ENCODE results near the gene CLEC3B.
"Not testable (repeated sequence)": the region's sequence is repeated elsewhere in the genome, so short reads cannot be mapped to it uniquely, and the experiment has no call there.

The CLEC3B gene, protein sequence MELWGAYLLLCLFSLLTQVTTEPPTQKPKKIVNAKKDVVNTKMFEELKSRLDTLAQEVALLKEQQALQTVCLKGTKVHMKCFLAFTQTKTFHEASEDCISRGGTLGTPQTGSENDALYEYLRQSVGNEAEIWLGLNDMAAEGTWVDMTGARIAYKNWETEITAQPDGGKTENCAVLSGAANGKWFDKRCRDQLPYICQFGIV

GRCh38 chr3:45026038-45026437 is at the start of gene CLEC3B:
Gene CLEC3B (plus strand): TSS chr3:45026303. CDS start chr3:45026363, 60 bp downstream.
- DNase-seq = no peak

DNA sequence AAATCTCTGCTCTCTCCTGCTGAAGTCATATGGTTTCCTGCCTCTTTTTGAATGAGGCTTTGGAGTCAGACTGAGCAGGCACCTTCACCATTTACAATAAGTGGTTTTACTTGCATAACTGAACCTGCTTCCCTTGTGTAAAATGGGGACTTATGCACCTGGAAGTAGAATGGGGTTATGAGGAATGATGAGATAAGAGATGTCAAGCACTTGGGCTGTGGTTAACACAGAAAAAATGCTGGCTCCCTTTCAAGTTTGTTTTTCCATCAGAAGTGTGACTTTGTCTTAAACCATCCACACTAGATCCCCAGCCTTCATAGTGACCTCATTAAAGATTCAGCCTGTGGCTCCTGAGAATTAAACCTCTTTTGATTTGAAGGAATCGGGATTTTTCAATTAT is 44.9 kb upstream of the CLEC3B start:
- peak; percentile 37 for DNase-seq

GRCh38 chr3:44981751-44982150 is 44.4 kb upstream of the CLEC3B start:
- DNase-seq = no peak

- no peak for DNase-seq
These were observed 43.3 kb upstream of the CLEC3B start for GRCh38 chr3:44982817-44983216.

DNA sequence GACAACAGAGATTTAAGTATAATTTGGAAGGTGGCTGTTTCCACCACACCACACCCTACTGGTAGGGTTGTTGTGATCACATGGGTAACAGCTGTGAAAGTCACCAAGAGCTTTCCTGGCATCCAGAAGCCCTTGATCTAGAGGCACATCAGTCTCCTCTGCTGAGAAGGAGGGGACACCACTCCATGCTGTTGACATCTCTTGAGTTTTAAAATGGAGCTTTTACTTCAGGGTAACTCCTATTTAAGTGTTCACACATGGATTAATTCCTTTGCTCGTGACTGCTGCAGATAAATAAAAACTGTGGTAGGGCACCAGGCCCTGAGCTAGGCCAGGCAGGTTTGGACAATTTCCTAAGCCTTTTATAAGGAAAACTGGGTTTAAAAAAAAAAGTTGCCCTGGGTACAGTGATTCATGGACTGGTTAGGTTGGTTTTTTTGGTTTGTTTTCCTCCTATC is 42.6 kb upstream of the CLEC3B start:
- peak; percentile 35 for DNase-seq

- no peak for DNase-seq
These were observed 41.8 kb upstream of the CLEC3B start for GRCh38 chr3:44984335-44984734.

- not testable (repeated sequence) for DNase-seq
These were observed 39.8 kb upstream of the CLEC3B start for GRCh38 chr3:44986330-44986729.

GRCh38 chr3:44987332-44987731 is 38.8 kb upstream of the CLEC3B start:
- DNase-seq = no peak

DNA sequence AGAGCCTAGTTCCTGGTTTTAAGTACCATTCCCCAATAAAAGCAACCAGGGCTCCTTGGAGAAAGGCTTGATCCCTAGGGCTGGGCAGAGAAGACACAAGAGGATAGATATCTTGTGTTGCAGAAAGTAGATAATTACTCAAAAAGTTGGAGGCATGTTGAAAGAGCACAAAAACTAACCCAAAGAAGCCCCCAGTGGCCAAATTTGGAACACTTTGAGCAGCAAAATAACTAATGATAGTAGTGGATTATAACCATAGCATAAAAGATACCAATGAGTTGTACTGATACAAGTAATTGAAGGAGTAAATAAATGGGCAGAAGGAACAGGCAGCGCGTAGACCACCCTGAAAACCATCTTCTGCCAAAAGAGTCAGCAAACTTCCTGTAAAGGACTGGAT is 38.0 kb upstream of the CLEC3B start:
- peak; percentile 72 for DNase-seq

DNA sequence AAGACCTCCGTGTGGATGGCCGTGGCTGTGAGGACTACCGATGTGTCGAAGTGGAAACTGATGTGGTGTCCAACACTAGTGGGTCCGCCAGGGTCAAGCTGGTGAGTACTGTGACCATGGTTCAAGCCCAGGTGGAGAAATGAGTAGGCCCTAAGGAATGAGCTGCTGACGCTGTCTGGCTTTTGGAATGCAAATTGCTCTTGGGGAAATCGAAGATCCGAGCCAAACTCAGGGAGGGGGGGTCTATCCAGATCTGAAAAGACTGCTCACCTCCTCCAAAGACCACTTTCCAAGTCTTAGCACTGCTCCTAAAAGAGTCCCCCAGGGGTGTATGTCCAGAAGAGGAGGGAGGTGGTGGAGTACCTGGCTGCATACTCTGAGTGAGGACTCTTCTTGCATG is 37.0 kb upstream of the CLEC3B start:
- no peak for DNase-seq

- DNase-seq = no peak
These were observed 36.3 kb upstream of the CLEC3B start for GRCh38 chr3:44989636-44990373.

- no peak for DNase-seq
These were observed 34.8 kb upstream of the CLEC3B start for GRCh38 chr3:44991326-44991725.

- peak; percentile 74 for DNase-seq
These were observed 33.3 kb upstream of the CLEC3B start for GRCh38 chr3:44992555-44993470.

GRCh38 chr3:44993471-44994205 is 32.5 kb upstream of the CLEC3B start:
- no peak for DNase-seq

DNA sequence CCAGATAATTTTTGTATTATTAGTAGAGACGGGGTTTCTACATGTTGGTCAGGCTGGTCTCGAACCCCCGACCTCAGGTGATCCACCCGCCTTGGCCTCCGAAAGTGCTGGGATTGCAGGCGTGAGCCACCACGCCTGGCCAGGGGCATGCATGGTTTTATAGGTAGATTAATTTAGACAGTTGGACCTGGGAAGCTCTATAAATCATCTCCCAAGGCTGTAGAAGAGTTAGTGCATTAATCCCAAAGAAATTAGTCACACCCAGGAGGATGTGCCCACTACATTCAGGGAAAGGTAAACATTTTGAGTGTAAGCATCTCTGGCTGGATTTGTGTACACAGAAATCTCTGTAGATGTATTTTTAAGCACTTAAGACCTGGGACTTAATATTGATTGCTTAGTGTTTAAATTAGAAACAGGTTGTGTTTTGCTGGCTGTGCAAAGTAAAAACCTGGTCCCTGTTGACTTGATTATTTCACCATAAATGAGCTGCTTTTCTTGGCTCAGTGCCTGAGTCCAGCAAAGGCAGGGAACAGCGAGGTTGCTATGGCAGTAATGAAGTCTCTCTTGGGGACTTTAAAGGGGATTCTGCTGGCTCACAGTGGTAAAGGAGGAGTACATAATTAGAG is 30.8 kb upstream of the CLEC3B start:
- no peak for DNase-seq

DNA sequence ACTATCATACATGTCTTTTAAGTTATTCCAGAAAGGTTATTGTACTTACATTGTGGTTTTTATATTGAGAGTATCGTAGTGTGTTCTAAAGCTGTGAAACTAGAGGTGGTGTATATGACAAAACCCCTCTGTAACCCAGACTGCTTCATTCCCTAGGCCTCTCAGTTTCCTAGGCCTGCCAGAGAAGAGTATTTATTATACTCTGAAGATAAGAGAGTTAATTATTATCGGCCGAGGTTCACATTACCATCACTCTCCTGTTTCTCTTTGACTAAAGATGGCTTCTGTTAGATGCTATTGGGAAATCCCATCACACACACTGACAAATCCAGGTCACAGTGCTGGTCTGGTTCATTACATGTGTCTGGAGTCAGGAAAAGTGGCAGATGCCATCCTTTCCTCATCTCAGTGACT is 29.5 kb upstream of the CLEC3B start:
- DNase-seq = no peak

- no peak for DNase-seq
These were observed 26.3 kb upstream of the CLEC3B start for GRCh38 chr3:44999782-45000181.

DNA sequence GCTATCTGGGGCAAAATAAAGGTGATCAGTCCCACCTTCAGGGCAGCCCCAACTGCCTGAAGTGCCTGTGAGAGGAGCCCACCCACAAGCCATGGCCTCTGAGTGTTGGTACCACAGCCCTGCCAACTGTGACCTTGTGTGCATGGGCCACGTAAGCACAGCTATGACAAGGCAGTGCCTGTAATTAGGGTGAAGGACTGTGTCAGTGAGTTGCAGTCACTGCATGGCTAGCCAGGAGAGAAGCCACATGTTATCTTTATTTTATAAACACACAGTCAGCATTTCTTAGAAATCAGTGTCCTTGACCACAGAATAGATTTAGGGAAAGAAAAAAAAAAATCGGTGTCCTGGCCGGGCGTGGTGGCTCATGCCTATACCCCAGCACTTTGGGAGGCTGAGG is 25.3 kb upstream of the CLEC3B start:
- DNase-seq = no peak

DNA sequence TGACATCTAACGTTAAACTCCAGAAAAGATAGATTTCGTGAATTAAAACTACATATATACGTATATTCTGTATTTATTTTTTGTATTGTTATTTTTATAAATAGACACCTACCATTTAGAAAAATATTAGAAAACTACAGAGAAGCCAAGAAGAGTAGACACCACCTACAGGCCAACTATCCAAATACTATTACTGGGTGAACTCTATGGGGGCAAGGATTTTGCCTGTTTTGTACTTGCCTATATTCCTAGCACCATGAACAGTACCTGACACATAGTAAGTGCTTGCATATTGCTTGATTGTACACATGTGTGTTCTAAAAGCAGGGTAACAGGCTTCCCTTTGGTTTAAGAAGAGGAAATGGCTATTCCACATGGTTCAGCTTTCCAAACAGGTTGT is 24.4 kb upstream of the CLEC3B start:
- DNase-seq = no peak

DNA sequence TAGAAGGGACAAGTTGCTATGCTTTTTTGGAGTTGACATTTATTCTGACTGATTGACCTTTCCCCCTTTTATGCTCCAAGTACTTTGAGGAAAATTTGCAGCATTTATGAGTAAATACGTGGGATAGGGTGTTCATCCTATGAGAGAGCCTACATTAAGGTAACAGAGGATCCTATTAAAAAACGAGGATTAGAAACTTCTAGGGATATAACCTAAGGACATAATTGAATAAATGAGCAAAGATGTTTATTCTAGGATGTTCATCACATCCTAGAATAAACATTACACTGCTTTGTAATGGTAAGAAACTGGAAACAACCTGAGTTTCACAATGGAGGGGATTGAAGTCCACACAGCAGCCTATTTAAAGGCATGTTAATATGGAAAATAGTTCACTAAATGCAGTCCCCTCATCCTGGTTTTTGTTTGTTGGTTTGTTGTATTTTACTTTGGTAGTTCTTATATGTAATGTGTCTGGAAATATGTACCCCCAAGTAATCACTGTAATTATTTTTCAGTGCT is 23.9 kb upstream of the CLEC3B start:
- DNase-seq = no peak

DNA sequence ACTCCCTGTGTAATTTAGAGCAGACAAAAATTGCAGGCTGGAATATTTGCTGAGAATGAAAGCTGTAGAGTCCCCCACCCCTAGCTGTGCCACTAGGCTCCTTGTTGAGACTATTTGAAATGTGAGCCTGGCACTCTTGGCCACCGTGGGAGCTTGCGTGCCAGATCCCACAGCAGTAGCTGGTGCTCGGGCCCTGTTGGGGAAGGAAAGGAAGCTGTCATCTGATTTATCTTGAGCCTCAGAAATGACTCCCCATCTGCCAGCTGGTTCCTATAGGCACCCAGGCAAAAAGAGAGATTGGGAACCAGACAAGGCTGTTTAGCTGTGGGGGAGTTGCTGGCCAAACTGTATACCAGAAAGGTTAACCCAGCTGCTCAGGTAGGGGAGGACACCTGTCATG is 23.4 kb upstream of the CLEC3B start:
- no peak for DNase-seq

GRCh38 chr3:45003406-45003805 is 22.7 kb upstream of the CLEC3B start:
- DNase-seq = no peak
